Thyroid gland (tissue), 4 donors: Measurements from ENCODE around the gene SCN3B. TPM values are rescaled to one million over a fixed set of nuclear protein-coding genes. Genes with fewer than 3 reads are reported as not detected.
"Not testable (repeated sequence)": the region's sequence is repeated elsewhere in the genome, so short reads cannot be mapped to it uniquely, and the experiment has no call there.

Experiments
- DNase-seq, 2 donors: peaks; one replicate each; pipeline ENCODE4 v3.0.0-alpha.2; 2019
- H3K27ac ChIP-seq, 3 donors: fragments of 200-600 bp; sonication (generic); 1 replicate in 2 of 3; 2 replicates in 1 of 3; pipeline ENCODE4 v1.5.1; 2016 to 2019; ENCODE audit warnings: mild to moderate bottlenecking in 1 of 3, moderate library complexity in 1 of 3
- H3K27me3 ChIP-seq: fragments of 200-600 bp; sonication (generic); one replicate; pipeline ENCODE4 v1.5.1; 2019
- H3K36me3 ChIP-seq, 2 donors: fragments of 200-600 bp; sonication (generic); one replicate each; pipeline ENCODE4 v1.5.1; 2016 to 2019
- H3K4me1 ChIP-seq, 2 donors: fragments of 200-600 bp; sonication (generic); one replicate each; pipeline ENCODE4 v1.5.1; 2017 to 2019
- H3K4me3 ChIP-seq, 3 donors: fragments of 200-600 bp; sonication (generic); replicated peaks in 1 of 3; 1 replicate in 2 of 3; 2 replicates in 1 of 3; pipeline ENCODE4 v1.5.1; 2016; ENCODE audit warnings: mild to moderate bottlenecking in 1 of 3
- H3K9me3 ChIP-seq: fragments of 200-600 bp; sonication (generic); one replicate; pipeline ENCODE4 v1.5.1; 2017
- CTCF ChIP-seq, 6 experiments: fragments of 200-600 bp in 3 of 6; fragments of 450-650 bp in 3 of 6; sonication (generic) in 3 of 6; IDR thresholded peaks; one replicate each; pipeline ENCODE4 v1.5.1; 2016 to 2019; ENCODE audit warnings: antibody characterized with exemption in 6 of 6, mild to moderate bottlenecking in 2 of 6, inconsistent platforms in 1 of 6, moderate library complexity in 1 of 6
- POLR2A ChIP-seq, 2 donors: fragments of 450-650 bp; IDR thresholded peaks; one replicate each; pipeline ENCODE4 v1.6.1; 2017; ENCODE audit warnings: antibody characterized with exemption in 2 of 2, mild to moderate bottlenecking in 2 of 2, moderate library complexity in 1 of 2
- WGBS, 2 donors: methylation state at CpG; one replicate each; pipeline ENCODE4 v1.1.5; 2017; 5-methylcytosine and 5-hydroxymethylcytosine counted together
- intact Hi-C: fragments of 100-400 bp; cut with DNase I; formaldehyde crosslinking; loops from one replicate; pipeline ENCODE4 v1.15.1; 2023
- total RNA-seq, 4 donors: library from RNA; depleted of rRNA; stranded (reverse); fragments of >200 nt; gene quantifications; one replicate each; pipeline ENCODE4 v1.2.3, GENCODE V29; 2016

SCN3B gene
- total RNA-seq, 4 donors from 2014 or later = 6.6 to 15.3 (median 9.6) TPM

- Histone ChIP-seq H3K4me3 (no peak overlapping the region), H3K36me3 (no peaks in the 10 kb centered on the region), H3K9me3 (no peaks in the 10 kb centered on the region), H3K27me3 (no peaks in the 10 kb centered on the region), H3K4me1 (no peaks in the 10 kb centered on the region), H3K27ac (no peak overlapping the region)
- intact Hi-C loops = no loop called here
- WGBS, 2 donors = 70 to 88% methylated on average over 1 of the region's 1 CpG
- no peak for TF ChIP-seq POLR2A (IDR thresholded peaks at IDR 0.05)
- TF ChIP-seq CTCF (IDR thresholded peaks at IDR 0.05) = no peak
- no peak for DNase-seq
Measured at GRCh38 chr11:123670081-123670480, 15.7 kb upstream of the SCN3B start.

- intact Hi-C loops = no loop called here
- Histone ChIP-seq H3K9me3 (no peaks in the 10 kb centered on the region), H3K4me1 (no peaks in the 10 kb centered on the region), H3K27ac (no peak overlapping the region), H3K36me3 (no peaks in the 10 kb centered on the region), H3K27me3 (no peaks in the 10 kb centered on the region), H3K4me3 (no peak overlapping the region)
- no peak for DNase-seq
- 71 to 88% methylated on average over 1 of the region's 1 CpG for WGBS, 2 donors
- TF ChIP-seq POLR2A (IDR thresholded peaks at IDR 0.05) (no peak), CTCF (IDR thresholded peaks at IDR 0.05) (no peak)
Measured at GRCh38 chr11:123665306-123665705, 10.9 kb upstream of the SCN3B start.

- H3K27ac ChIP-seq, H3K9me3 ChIP-seq, H3K36me3 ChIP-seq, H3K27me3 ChIP-seq, H3K4me3 ChIP-seq, DNase-seq, intact Hi-C loops, H3K4me1 ChIP-seq: not testable (repeated sequence)
- 35 to 52% methylated on average over 3 of the region's 3 CpGs for WGBS, 2 donors
Measured at GRCh38 chr11:123659965-123660364, 5.5 kb upstream of the SCN3B start.

GRCh38 chr11:123659311-123659710 lies 4.9 kb upstream of the SCN3B start:
- DNase-seq = peak in 1 of 2 donors; percentile 11
- H3K27me3 ChIP-seq = no peaks in the 10 kb centered on the region
- no peak for TF ChIP-seq POLR2A (IDR thresholded peaks at IDR 0.05)
- no peak for TF ChIP-seq CTCF (IDR thresholded peaks at IDR 0.05)
- H3K9me3 ChIP-seq = no peaks in the 10 kb centered on the region
- no peaks in the 10 kb centered on the region for H3K36me3 ChIP-seq
- WGBS, 2 donors = 65 to 73% methylated on average over 2 of the region's 2 CpGs
- intact Hi-C loops = no loop called here
- H3K4me3 ChIP-seq = no peak overlapping the region
- H3K27ac ChIP-seq = no peak overlapping the region
- H3K4me1 ChIP-seq = peaks cover 5 to 6% of the 10 kb centered on the region in 2 donors

- peak overlapping the region; percentile 45 to 69 (median 58) for H3K27ac ChIP-seq
- intact Hi-C loops = no loop called here
- WGBS, 2 donors = 0 to 1% methylated on average over 15 to 18 of the region's 64 CpGs
- H3K4me1 ChIP-seq = peaks cover 11 to 13% of the 10 kb centered on the region in 2 donors
- peak; percentile 58 to 69 for DNase-seq
- TF ChIP-seq CTCF (IDR thresholded peaks at IDR 0.05) (peak in 1 of 6 experiments; percentile 10), POLR2A (IDR thresholded peaks at IDR 0.05) (no peak)
- no peaks in the 10 kb centered on the region for H3K27me3 ChIP-seq
- H3K4me3 ChIP-seq = peak overlapping the region; percentile 27 to 66 (median 43)
- H3K9me3 ChIP-seq = no peaks in the 10 kb centered on the region
- H3K36me3 ChIP-seq = no peaks in the 10 kb centered on the region
Measured at GRCh38 chr11:123653827-123654565, 428 bp downstream of the SCN3B start.
